Chondrocyte (in vitro differentiated cells): Measurements from ENCODE around the gene OLFML2B. TPM values are rescaled to one million over a fixed set of nuclear protein-coding genes. Genes with fewer than 3 reads are reported as not detected.

ENCODE experiments used
- DNase-seq: peaks from one replicate; pipeline ENCODE4 v3.0.0; 2021; ENCODE audit warnings: mixed read lengths, low spot score
- H3K27ac Mint-ChIP-seq: one replicate; pipeline ENCODE4 v1.8.0; 2021; ENCODE audit warnings: mild to moderate bottlenecking, moderate library complexity, mixed read lengths; ENCODE audit not compliant: unreplicated experiment
- H3K27me3 Mint-ChIP-seq: 2 replicates; pipeline ENCODE4 v1.8.0; 2021; ENCODE audit warnings: low read depth, mixed read lengths
- H3K36me3 Mint-ChIP-seq: 2 replicates; pipeline ENCODE4 v1.8.0; 2021; ENCODE audit warnings: low read depth, mixed read lengths
- H3K4me1 Mint-ChIP-seq: 2 replicates; pipeline ENCODE4 v1.8.0; 2021; ENCODE audit warnings: low read depth, mild to moderate bottlenecking, mixed read lengths
- H3K4me3 Mint-ChIP-seq: one replicate; pipeline ENCODE4 v1.8.0; 2021; ENCODE audit warnings: mild to moderate bottlenecking, moderate library complexity, mixed read lengths; ENCODE audit not compliant: unreplicated experiment
- H3K9me3 Mint-ChIP-seq: 2 replicates; pipeline ENCODE4 v1.8.0; 2021; ENCODE audit warnings: low read depth, mixed read lengths
- total RNA-seq: library from RNA; stranded (reverse); gene quantifications from 3 replicates; pipeline ENCODE4 v1.2.1, GENCODE V29; 2021
- TF ChIP-seq, protein P1 (sequence below): fragments of 200-600 bp; sonication (generic); IDR thresholded peaks from 2 replicates; pipeline ENCODE4 v1.5.0; 2021; ENCODE audit warnings: antibody characterized with exemption, mild to moderate bottlenecking, moderate library complexity

OLFML2B gene
- total RNA-seq, 1 donor from 2014 or later, result 120 TPM

DNA sequence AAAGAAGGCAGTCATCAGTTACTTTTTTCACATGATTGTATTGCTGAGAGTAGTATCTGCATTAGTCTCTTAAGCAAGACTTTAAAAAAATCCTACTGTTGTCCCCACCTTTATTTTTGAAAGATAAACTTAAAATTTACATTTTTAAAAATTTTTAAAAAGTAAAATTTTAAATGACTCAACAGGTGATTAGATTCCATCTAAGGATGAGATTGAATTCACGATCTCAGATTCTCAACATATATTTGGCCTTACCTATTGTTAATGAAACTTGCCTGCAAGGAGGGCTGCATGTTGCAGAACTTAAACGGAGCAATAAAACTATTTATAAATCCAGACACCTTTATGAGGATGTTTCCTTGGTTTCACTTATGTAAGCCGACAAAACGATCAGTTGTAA is 75.2 kb downstream of the OLFML2B start:
- H3K27ac Mint-ChIP-seq, result no peak overlapping the region
- H3K27me3 Mint-ChIP-seq, result no peaks in the 10 kb centered on the region
- TF ChIP-seq, protein P1, sequence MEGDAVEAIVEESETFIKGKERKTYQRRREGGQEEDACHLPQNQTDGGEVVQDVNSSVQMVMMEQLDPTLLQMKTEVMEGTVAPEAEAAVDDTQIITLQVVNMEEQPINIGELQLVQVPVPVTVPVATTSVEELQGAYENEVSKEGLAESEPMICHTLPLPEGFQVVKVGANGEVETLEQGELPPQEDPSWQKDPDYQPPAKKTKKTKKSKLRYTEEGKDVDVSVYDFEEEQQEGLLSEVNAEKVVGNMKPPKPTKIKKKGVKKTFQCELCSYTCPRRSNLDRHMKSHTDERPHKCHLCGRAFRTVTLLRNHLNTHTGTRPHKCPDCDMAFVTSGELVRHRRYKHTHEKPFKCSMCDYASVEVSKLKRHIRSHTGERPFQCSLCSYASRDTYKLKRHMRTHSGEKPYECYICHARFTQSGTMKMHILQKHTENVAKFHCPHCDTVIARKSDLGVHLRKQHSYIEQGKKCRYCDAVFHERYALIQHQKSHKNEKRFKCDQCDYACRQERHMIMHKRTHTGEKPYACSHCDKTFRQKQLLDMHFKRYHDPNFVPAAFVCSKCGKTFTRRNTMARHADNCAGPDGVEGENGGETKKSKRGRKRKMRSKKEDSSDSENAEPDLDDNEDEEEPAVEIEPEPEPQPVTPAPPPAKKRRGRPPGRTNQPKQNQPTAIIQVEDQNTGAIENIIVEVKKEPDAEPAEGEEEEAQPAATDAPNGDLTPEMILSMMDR, result no peak
- H3K4me3 Mint-ChIP-seq, result no peak overlapping the region
- peaks cover 8% of the 10 kb centered on the region for H3K9me3 Mint-ChIP-seq
- peaks cover 63% of the 10 kb centered on the region for H3K4me1 Mint-ChIP-seq
- DNase-seq, result no peak
- H3K36me3 Mint-ChIP-seq, result peaks cover 9% of the 10 kb centered on the region

- DNase-seq, result no peak
These were observed 77.3 kb downstream of the OLFML2B start for GRCh38 chr1:161946071-161946987.

DNA sequence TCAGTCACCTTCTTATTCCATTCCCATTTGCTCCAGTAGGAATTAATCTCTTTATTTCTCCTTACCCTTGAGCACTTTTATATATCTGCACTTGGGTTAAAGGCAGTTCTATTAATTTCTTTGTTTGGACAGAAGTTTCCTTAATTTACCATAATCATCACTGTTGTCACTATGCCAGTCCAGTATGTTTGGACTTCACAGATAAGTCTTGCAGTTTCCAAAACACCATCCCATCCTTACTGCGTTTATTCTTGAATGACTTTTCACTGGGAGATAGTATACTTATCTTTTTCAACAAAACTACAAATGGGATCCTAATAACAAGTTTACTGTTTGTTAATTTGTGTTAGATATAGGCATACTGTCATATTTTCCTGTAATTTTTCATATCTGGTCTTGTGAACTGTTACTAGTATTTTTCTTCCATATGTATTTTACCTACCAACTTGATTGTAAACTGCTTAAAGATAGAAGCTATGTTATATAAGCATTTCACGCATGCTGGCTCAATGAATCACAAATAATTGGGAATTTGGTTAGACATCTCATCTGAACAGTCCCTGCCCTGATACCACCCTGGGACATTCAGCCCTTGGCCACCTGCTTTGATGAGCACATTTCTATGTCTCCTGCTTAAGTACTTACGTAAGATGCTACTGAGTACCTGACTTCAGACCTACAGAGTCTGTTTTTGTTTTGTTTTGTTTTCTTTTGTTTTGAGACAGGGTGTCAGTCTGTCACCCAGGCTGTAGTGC is 78.2 kb downstream of the OLFML2B start:
- Mint-ChIP-seq H3K9me3 (peaks cover 4% of the 10 kb centered on the region), H3K4me3 (no peak overlapping the region), H3K27ac (peak overlapping the region; percentile 98), H3K4me1 (peaks cover 71% of the 10 kb centered on the region), H3K36me3 (peaks cover 13% of the 10 kb centered on the region), H3K27me3 (no peaks in the 10 kb centered on the region)
- no peak for DNase-seq
- TF ChIP-seq, protein P1, result no peak

More at GRCh38 chr1:161946071-161946987, 77.3 kb downstream of the OLFML2B start:
- H3K4me3 Mint-ChIP-seq, result no peak overlapping the region
- H3K36me3 Mint-ChIP-seq, result peaks cover 13% of the 10 kb centered on the region
- TF ChIP-seq, protein P1, result no peak
- no peaks in the 10 kb centered on the region for H3K27me3 Mint-ChIP-seq
- H3K27ac Mint-ChIP-seq, result peak overlapping the region; percentile 98
- peaks cover 68% of the 10 kb centered on the region for H3K4me1 Mint-ChIP-seq
- H3K9me3 Mint-ChIP-seq, result peaks cover 4% of the 10 kb centered on the region

- H3K4me3 Mint-ChIP-seq, result no peak overlapping the region
- H3K4me1 Mint-ChIP-seq, result peaks cover 60% of the 10 kb centered on the region
- H3K36me3 Mint-ChIP-seq, result peaks cover 13% of the 10 kb centered on the region
- TF ChIP-seq, protein P1, result no peak
- peak overlapping the region; percentile 30 for H3K27ac Mint-ChIP-seq
- H3K9me3 Mint-ChIP-seq, result peaks cover 4% of the 10 kb centered on the region
- DNase-seq, result no peak
- H3K27me3 Mint-ChIP-seq, result no peaks in the 10 kb centered on the region
These were observed 79.3 kb downstream of the OLFML2B start for GRCh38 chr1:161944381-161944780.

- H3K4me1 Mint-ChIP-seq, result peaks cover 56% of the 10 kb centered on the region
- peaks cover 4% of the 10 kb centered on the region for H3K9me3 Mint-ChIP-seq
- no peak overlapping the region for H3K27ac Mint-ChIP-seq
- TF ChIP-seq, protein P1, result no peak
- peaks cover 13% of the 10 kb centered on the region for H3K36me3 Mint-ChIP-seq
- H3K4me3 Mint-ChIP-seq, result no peak overlapping the region
- no peak for DNase-seq
- no peaks in the 10 kb centered on the region for H3K27me3 Mint-ChIP-seq
These were observed 79.9 kb downstream of the OLFML2B start for GRCh38 chr1:161943737-161944136.
